Thoracic aorta (tissue), 2 donors: ENCODE results near the gene CREBRF. TPM values are rescaled to one million over a fixed set of nuclear protein-coding genes. Genes with fewer than 3 reads are reported as not detected.
"Not testable (repeated sequence)": the region's sequence is repeated elsewhere in the genome, so short reads cannot be mapped to it uniquely, and the experiment has no call there.

Experiments used
- ATAC-seq: fragments of 150-250 bp; one replicate; pipeline ENCODE4 v1.8.0; 2017; ENCODE audit warnings: low read depth; ENCODE audit not compliant: insufficient number of reproducible peaks, low FRiP score
- DNase-seq: peaks from one replicate; pipeline ENCODE4 v3.0.0-alpha.2; 2020; ENCODE audit warnings: low spot score
- H3K27ac ChIP-seq, 2 donors: fragments of 200-600 bp; sonication (generic); 1 replicate in 1 of 2; 2 replicates in 1 of 2; pipeline ENCODE4 v1.5.1; 2016; ENCODE audit warnings: mild to moderate bottlenecking in 2 of 2, moderate library complexity in 2 of 2
- H3K27me3 ChIP-seq: fragments of 200-600 bp; sonication (generic); replicated peaks from 2 replicates; pipeline ENCODE4 v1.6.0; 2016; ENCODE audit warnings: mild to moderate bottlenecking; ENCODE audit not compliant: insufficient read depth
- H3K36me3 ChIP-seq: fragments of 200-600 bp; sonication (generic); one replicate; pipeline ENCODE4 v1.5.1; 2016
- H3K4me1 ChIP-seq, 2 donors: fragments of 200-600 bp; sonication (generic); 1 replicate in 1 of 2; 2 replicates in 1 of 2; pipeline versions ENCODE4 v1.5.1 to v1.6.0; 2016; ENCODE audit warnings: low read depth in 2 of 2, mild to moderate bottlenecking in 1 of 2; ENCODE audit not compliant: control insufficient read depth in 1 of 2
- H3K4me3 ChIP-seq: fragments of 200-600 bp; sonication (generic); 2 replicates; pipeline ENCODE4 v1.5.1; 2016; ENCODE audit warnings: mild to moderate bottlenecking
- H3K9me3 ChIP-seq: fragments of 200-600 bp; sonication (generic); 2 replicates; pipeline ENCODE4 v1.5.1; 2016
- CTCF ChIP-seq: fragments of 200-600 bp; sonication (generic); IDR thresholded peaks from one replicate; pipeline ENCODE4 v1.5.1; 2019; ENCODE audit warnings: antibody characterized with exemption
- total RNA-seq, 2 donors: library from RNA; depleted of rRNA; stranded (reverse); fragments of >200 nt; gene quantifications; one replicate each; pipeline versions ENCODE4 v1.1.0 to v1.2.3, GENCODE V29; 2016

CREBRF gene
- total RNA-seq, 2 donors from 2014 or later: 39.3 to 43.5 TPM

- H3K27ac ChIP-seq: peak overlapping the region in 1 of 2 donors; percentile 64
- ATAC-seq: no peak
- no peak for TF ChIP-seq CTCF
Observed at GRCh38 chr5:173028811-173029327, 27.3 kb upstream of the CREBRF start.

GRCh38 chr5:173029499-173029921 is 26.6 kb upstream of the CREBRF start:
- H3K4me1 ChIP-seq: peaks cover 10 to 33% of the 10 kb centered on the region in 2 donors
- no peak for TF ChIP-seq CTCF

More at GRCh38 chr5:173028811-173029327, 27.3 kb upstream of the CREBRF start:
- Histone ChIP-seq H3K27me3 (no peaks in the 10 kb centered on the region), H3K4me3 (no peak overlapping the region), H3K4me1 (peaks cover 10 to 27% of the 10 kb centered on the region in 2 donors), H3K9me3 (no peaks in the 10 kb centered on the region), H3K36me3 (no peaks in the 10 kb centered on the region)
- no peak for DNase-seq

GRCh38 chr5:173032096-173032495 is 24.1 kb upstream of the CREBRF start:
- H3K9me3 ChIP-seq, DNase-seq, H3K4me3 ChIP-seq, ATAC-seq, H3K27ac ChIP-seq, H3K27me3 ChIP-seq, H3K36me3 ChIP-seq: not testable (repeated sequence)
- H3K4me1 ChIP-seq: peaks cover 32 to 59% of the 10 kb centered on the region in 2 donors

More at GRCh38 chr5:173029499-173029921, 26.6 kb upstream of the CREBRF start:
- Histone ChIP-seq H3K27me3 (no peaks in the 10 kb centered on the region), H3K9me3 (no peaks in the 10 kb centered on the region), H3K4me3 (no peak overlapping the region), H3K27ac (peak overlapping the region; percentile 6 to 64), H3K36me3 (no peaks in the 10 kb centered on the region)
- ATAC-seq: no peak
- DNase-seq: no peak

- H3K4me3 ChIP-seq: no peak overlapping the region
- ATAC-seq (no peak), DNase-seq (no peak)
- H3K27me3 ChIP-seq: no peaks in the 10 kb centered on the region
- no peaks in the 10 kb centered on the region for H3K9me3 ChIP-seq
- peaks cover 39 to 60% of the 10 kb centered on the region in 2 donors for H3K4me1 ChIP-seq
- no peaks in the 10 kb centered on the region for H3K36me3 ChIP-seq
- no peak for TF ChIP-seq CTCF
- H3K27ac ChIP-seq: no peak overlapping the region
Observed at GRCh38 chr5:173032730-173033129, 23.4 kb upstream of the CREBRF start.

GRCh38 chr5:173033923-173034322 is 22.2 kb upstream of the CREBRF start:
- H3K27ac ChIP-seq: peak overlapping the region; percentile 24 to 91
- H3K36me3 ChIP-seq: no peaks in the 10 kb centered on the region
- no peaks in the 10 kb centered on the region for H3K9me3 ChIP-seq
- H3K27me3 ChIP-seq: no peaks in the 10 kb centered on the region
- H3K4me3 ChIP-seq: no peak overlapping the region
- H3K4me1 ChIP-seq: peaks cover 39 to 48% of the 10 kb centered on the region in 2 donors
- DNase-seq: no peak
- ATAC-seq: no peak
- no peak for TF ChIP-seq CTCF
